Left lung (tissue), 10 donors: ENCODE results near the gene TAL1. TPM values are rescaled to one million over a fixed set of nuclear protein-coding genes. Genes with fewer than 3 reads are reported as not detected.
A peak's percentile ranks its signal among the peaks of the same experiment; 100 is the strongest.

Experiments used
- ATAC-seq: fragments of 200-7000 bp; cut with Tn5 transposase; one replicate; pipeline ENCODE4 v1.9.1; 2020; ENCODE audit warnings: moderate library complexity
- DNase-seq, 4 donors: peaks; one replicate each; pipeline ENCODE4 v3.0.0-alpha.2; 2013 to 2020
- H3K27ac ChIP-seq, 2 donors: fragments of 200-600 bp; sonication (generic) in 1 of 2; one replicate each; pipeline versions ENCODE4 v1.5.0 to v1.8.0; 2020 to 2021
- H3K27me3 ChIP-seq, 2 donors: fragments of 200-600 bp; sonication (generic) in 1 of 2; one replicate each; pipeline versions ENCODE4 v1.5.0 to v1.8.0; 2020 to 2021
- H3K36me3 ChIP-seq, 2 donors: fragments of 200-600 bp; sonication (generic) in 1 of 2; one replicate each; pipeline versions ENCODE4 v1.5.0 to v1.8.0; 2020 to 2021
- H3K4me1 ChIP-seq, 2 donors: fragments of 200-600 bp; one replicate each; pipeline ENCODE4 v1.8.0; 2021
- H3K4me3 ChIP-seq, 2 donors: fragments of 200-600 bp; sonication (generic) in 1 of 2; one replicate each; pipeline versions ENCODE4 v1.5.0 to v1.8.0; 2020 to 2021; ENCODE audit warnings: mild to moderate bottlenecking in 1 of 2
- H3K9me3 ChIP-seq, 2 donors: fragments of 200-600 bp; sonication (generic) in 1 of 2; one replicate each; pipeline versions ENCODE4 v1.5.0 to v1.8.0; 2020 to 2021
- CTCF ChIP-seq, 2 donors: fragments of 200-600 bp; sonication (generic) in 1 of 2; IDR thresholded peaks; one replicate each; pipeline versions ENCODE4 v1.5.0 to v1.8.0; 2021; ENCODE audit warnings: antibody characterized with exemption in 2 of 2
- intact Hi-C, 2 donors: fragments of 100-400 bp; cut with DNase I; formaldehyde crosslinking; loops; one replicate each; pipeline versions ENCODE4 v1.11.2 to v1.14.2; 2022
- polyA plus RNA-seq, 6 donors: library from polyadenylated mRNA; unstranded; fragments of 120-200 nt; gene quantifications; one replicate each; pipeline ENCODE4 v1.2.1, GENCODE V29; 2013; ENCODE audit not compliant: insufficient read length in 6 of 6
- total RNA-seq, 2 donors: library from RNA; stranded (reverse); fragmentation: NEBNext Ultra II Directional; extraction: Animal tissue kit (Norgen Biotek cat#: 25700); gene quantifications; one replicate each; pipeline ENCODE4 v1.2.1, GENCODE V29; 2021
- donor health status: DM: no; HTN: yes; CAD: no.
- donor health status: DM: no; HTN: no; CAD: no.

TAL1 gene
- total and polyA plus RNA-seq, 8 donors = 8.4 to 13.3 (median 9.5) TPM

- Histone ChIP-seq H3K4me1 (peaks cover 0 to 13% of the 10 kb centered on the region in 2 donors), H3K4me3 (no peak overlapping the region), H3K36me3 (no peaks in the 10 kb centered on the region), H3K27ac (no peak overlapping the region), H3K9me3 (no peaks in the 10 kb centered on the region), H3K27me3 (peaks cover 0 to 22% of the 10 kb centered on the region in 2 donors)
- ATAC-seq (no peak), DNase-seq (no peak)
- intact Hi-C loops = no loop called here
- TF ChIP-seq CTCF (IDR thresholded peaks at IDR 0.05) = no peak
These were observed 54.0 kb downstream of the TAL1 start for GRCh38 chr1:47178020-47178419.

- H3K27me3 ChIP-seq = peaks cover 0 to 11% of the 10 kb centered on the region in 2 donors
- H3K27ac ChIP-seq = no peak overlapping the region
These were observed 56.6 kb downstream of the TAL1 start for GRCh38 chr1:47175227-47175934.

GRCh38 chr1:47174656-47175020, 57.4 kb downstream of the TAL1 start:
- Histone ChIP-seq H3K9me3 (no peaks in the 10 kb centered on the region), H3K4me1 (peaks cover 0 to 6% of the 10 kb centered on the region in 2 donors), H3K36me3 (no peaks in the 10 kb centered on the region), H3K4me3 (no peak overlapping the region), H3K27me3 (peaks cover 0 to 7% of the 10 kb centered on the region in 2 donors), H3K27ac (no peak overlapping the region)
- DNase-seq = peak in 2 of 4 donors; percentile 43 to 65
- TF ChIP-seq CTCF (IDR thresholded peaks at IDR 0.05) = no peak
- intact Hi-C loops = no loop called here
- no peak for ATAC-seq

More at GRCh38 chr1:47175227-47175934, 56.6 kb downstream of the TAL1 start:
- ATAC-seq (peak; percentile 77), DNase-seq (peak in 2 of 4 donors; percentile 60 to 70)
- peak; percentile 83 to 98 for TF ChIP-seq CTCF (IDR thresholded peaks at IDR 0.05)
- H3K9me3 ChIP-seq = no peaks in the 10 kb centered on the region
- H3K4me3 ChIP-seq = no peak overlapping the region
- intact Hi-C loops = no loop called here
- H3K36me3 ChIP-seq = no peaks in the 10 kb centered on the region
- H3K4me1 ChIP-seq = peaks cover 0 to 13% of the 10 kb centered on the region in 2 donors

- Histone ChIP-seq H3K36me3 (no peaks in the 10 kb centered on the region), H3K9me3 (no peaks in the 10 kb centered on the region), H3K27ac (no peak overlapping the region), H3K4me1 (no peaks in the 10 kb centered on the region), H3K27me3 (peaks cover 0 to 7% of the 10 kb centered on the region in 2 donors), H3K4me3 (no peak overlapping the region)
- ATAC-seq (no peak), DNase-seq (no peak)
- TF ChIP-seq CTCF (IDR thresholded peaks at IDR 0.05) = no peak
- intact Hi-C loops = no loop called here
These were observed 59.2 kb downstream of the TAL1 start for GRCh38 chr1:47172782-47173181.

Other genes starting within 250 kb of the TAL1 start
- gene CYP4X1, start 208.6 kb downstream of the TAL1 start, total RNA-seq = 1 to 10 TPM; 5.2 to 8.8 TPM
- gene CYP4X1, start 208.6 kb downstream of the TAL1 start, polyA plus RNA-seq = 1 to 10 TPM; 4.5 to 6.5 (median 5.6) TPM
- gene CYP4Z1, start 165.0 kb downstream of the TAL1 start, total RNA-seq = under 1 TPM; 0.47 to 0.50 TPM
- under 1 TPM; 0.10 to 0.64 (median 0.54) TPM for gene CYP4Z1, start 165.0 kb downstream of the TAL1 start, polyA plus RNA-seq
- not detected for gene CYP4A22, start 94.8 kb downstream of the TAL1 start, total RNA-seq
- under 1 TPM in 3 of 6 donors, not detected in 3; 0.06 to 0.14 (median 0.07) TPM for gene CYP4A22, start 94.8 kb downstream of the TAL1 start, polyA plus RNA-seq
- 10 to 100 TPM; 44.9 to 54.0 TPM for gene PDZK1IP1, start 42.2 kb downstream of the TAL1 start, total RNA-seq
- 1 to 10 TPM in 5 of 6 donors, under 1 TPM in 1; 0.88 to 1.4 (median 1.1) TPM for gene PDZK1IP1, start 42.2 kb downstream of the TAL1 start, polyA plus RNA-seq
- 1 to 10 TPM; 3.6 to 5.3 TPM for gene STIL, start 81.9 kb upstream of the TAL1 start, total RNA-seq
- 10 to 100 TPM in 2 of 6 donors, 1 to 10 TPM in 4; 6.7 to 13.2 (median 9.2) TPM for gene STIL, start 81.9 kb upstream of the TAL1 start, polyA plus RNA-seq
- gene CMPK1, start 101.6 kb upstream of the TAL1 start, total RNA-seq = 100 to 1,000 TPM; 122 to 128 TPM
- 100 to 1,000 TPM in 1 of 6 donors, 10 to 100 TPM in 5; 76.2 to 104 (median 91.7) TPM for gene CMPK1, start 101.6 kb upstream of the TAL1 start, polyA plus RNA-seq
- not detected for gene FOXE3, start 184.1 kb upstream of the TAL1 start, total RNA-seq
- gene FOXE3, start 184.1 kb upstream of the TAL1 start, polyA plus RNA-seq = not detected
- under 1 TPM; 0.34 to 0.35 TPM for gene FOXD2, start 205.8 kb upstream of the TAL1 start, total RNA-seq
- gene FOXD2, start 205.8 kb upstream of the TAL1 start, polyA plus RNA-seq = under 1 TPM; 0.29 to 0.46 (median 0.34) TPM